Measurements from ENCODE around the gene ZNF391. TPM values are rescaled to one million over a fixed set of nuclear protein-coding genes. Genes with fewer than 3 reads are reported as not detected.
"Not testable (repeated sequence)": the region's sequence is repeated elsewhere in the genome, so short reads cannot be mapped to it uniquely, and the experiment has no call there.

The ZNF391 gene
- total RNA-seq, 2 donors from 2014 or later, result 0.60 to 2.5 TPM

DNA sequence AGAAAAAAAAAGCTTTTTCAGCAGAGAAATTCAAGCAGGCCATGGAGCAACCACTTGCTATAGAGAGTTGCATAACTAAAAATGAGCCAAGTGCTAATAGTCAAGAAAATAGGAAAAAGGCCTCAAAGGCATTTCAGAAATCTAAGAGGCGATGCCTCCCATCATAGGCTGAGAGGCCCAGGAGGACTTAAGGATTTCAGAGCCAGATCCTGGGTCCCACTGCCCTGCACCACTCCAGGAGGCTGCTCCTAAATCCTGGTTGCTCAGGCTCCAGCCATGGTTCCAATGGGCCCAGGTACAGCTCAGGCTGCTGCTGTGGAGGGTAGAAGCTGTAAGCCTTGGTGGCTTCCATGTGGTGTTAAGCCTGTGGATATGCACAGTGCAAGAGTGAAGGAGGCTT is 5.5 kb downstream of the ZNF391 start:
- H3K27me3 Mint-ChIP-seq, result no peaks in the 10 kb centered on the region
- H3K4me1 Mint-ChIP-seq, result no peaks in the 10 kb centered on the region
- DNase-seq (no peak), ATAC-seq (no peak)
- no peak overlapping the region for H3K27ac Mint-ChIP-seq
- peaks cover 4% of the 10 kb centered on the region for H3K36me3 Mint-ChIP-seq (ENCODE audit: low read depth)
- no peaks in the 10 kb centered on the region for H3K9me3 ChIP-seq (ENCODE audit: control insufficient read depth, low read length, poor library complexity, severe bottlenecking)
- H3K4me3 Mint-ChIP-seq, result no peak overlapping the region

DNA sequence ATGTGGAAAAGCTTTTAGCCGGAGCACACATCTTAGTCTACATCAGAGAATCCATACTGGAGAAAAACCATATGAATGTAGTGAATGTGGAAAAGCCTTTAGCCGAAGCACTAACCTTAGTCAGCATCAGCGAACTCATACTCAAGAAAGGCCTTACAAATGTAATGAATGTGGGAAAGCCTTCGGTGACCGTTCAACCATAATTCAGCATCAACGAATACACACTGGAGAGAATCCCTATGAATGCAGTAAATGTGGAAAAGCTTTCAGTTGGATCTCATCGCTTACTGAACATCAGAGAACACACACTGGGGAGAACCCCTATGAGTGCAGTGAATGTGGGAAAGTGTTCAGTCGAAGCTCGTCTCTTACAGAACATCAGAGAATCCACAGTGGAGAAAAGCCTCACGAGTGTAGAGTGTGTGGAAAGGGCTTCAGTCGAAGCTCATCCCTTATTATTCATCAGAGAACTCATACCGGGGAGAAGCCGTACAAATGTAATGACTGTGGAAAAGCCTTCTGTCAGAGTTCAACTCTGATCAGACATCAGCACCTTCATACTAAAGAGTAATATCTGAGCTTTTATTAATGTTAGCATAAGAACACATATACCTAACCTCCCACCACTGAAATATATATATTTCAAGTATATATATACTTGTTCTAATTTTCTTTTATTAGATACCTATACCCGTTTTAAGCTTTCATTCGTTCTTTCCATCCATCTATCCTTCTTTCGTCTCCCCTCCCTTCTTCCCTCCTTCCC is 12.5 kb downstream of the ZNF391 start:
- peaks cover 10% of the 10 kb centered on the region for H3K36me3 Mint-ChIP-seq (ENCODE audit: low read depth)
- H3K4me3 Mint-ChIP-seq, result no peak overlapping the region
- ATAC-seq (no peak), DNase-seq (no peak)
- H3K4me1 Mint-ChIP-seq, result no peaks in the 10 kb centered on the region
- no peaks in the 10 kb centered on the region for H3K27me3 Mint-ChIP-seq
- no peak overlapping the region for H3K27ac Mint-ChIP-seq
- H3K9me3 ChIP-seq (ENCODE audit: control insufficient read depth, low read length, poor library complexity, severe bottlenecking), result peaks cover 17% of the 10 kb centered on the region

DNA sequence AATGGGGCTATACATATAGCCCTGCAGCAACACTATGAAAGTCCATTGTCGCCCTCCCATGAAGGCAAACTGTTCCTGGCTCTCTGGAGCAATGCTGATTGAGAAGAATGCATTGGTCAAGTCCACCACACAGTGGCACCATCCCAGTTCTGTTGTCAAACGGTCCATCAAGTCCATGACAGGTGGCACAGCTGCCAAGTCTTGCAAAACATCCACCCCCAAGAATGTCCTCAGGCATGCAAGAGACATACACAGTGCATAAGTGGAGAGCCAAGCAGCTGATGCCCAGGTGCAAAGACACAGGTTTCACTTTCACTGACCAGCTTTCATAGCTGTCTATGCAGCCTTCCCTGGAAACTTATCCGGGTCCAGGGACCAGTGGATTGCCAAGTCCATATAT is 17.5 kb downstream of the ZNF391 start:
- DNase-seq (no peak), ATAC-seq (no peak)
- Mint-ChIP-seq H3K36me3 (ENCODE audit: low read depth) (peaks cover 5% of the 10 kb centered on the region), H3K4me1 (peaks cover 4% of the 10 kb centered on the region), H3K27ac (no peak overlapping the region), H3K4me3 (no peak overlapping the region), H3K27me3 (no peaks in the 10 kb centered on the region)
- peaks cover 10% of the 10 kb centered on the region for H3K9me3 ChIP-seq (ENCODE audit: control insufficient read depth, low read length, poor library complexity, severe bottlenecking)

DNA sequence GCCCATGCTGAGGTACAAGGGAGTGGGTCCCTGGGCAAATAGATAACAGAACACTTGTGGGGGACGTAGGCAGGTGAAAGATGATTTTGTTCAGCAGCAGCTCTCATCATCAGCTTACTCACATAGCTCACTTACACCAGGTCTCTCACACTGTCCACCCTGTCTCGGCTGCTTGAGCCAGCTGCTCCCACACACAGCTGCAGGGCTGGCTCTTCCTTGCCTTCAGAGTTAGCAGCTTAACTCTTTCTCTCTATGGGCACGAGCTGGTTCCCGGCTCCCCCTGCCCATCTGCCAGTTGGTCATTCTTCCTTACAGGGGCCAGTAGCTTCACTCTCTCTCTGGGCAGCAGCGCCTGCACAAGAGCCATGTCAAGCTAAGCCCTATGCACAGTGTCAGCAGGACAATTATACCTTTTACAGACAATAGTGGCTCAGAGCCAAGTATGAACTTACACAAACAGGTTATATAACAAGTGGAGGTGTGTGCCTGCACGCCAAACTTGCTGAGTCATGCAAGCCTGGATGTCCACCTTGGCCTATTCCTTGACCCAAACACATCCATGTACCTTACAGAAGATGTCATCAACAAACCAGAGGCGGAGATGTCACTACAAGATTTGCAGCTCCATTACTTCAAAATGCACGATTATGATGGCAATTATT is 18.7 kb downstream of the ZNF391 start:
- H3K36me3 Mint-ChIP-seq (ENCODE audit: low read depth), result peaks cover 5% of the 10 kb centered on the region
- ATAC-seq (no peak), DNase-seq (no peak)
- H3K9me3 ChIP-seq (ENCODE audit: control insufficient read depth, low read length, poor library complexity, severe bottlenecking), result peaks cover 6% of the 10 kb centered on the region
- no peaks in the 10 kb centered on the region for H3K27me3 Mint-ChIP-seq
- peaks cover 4% of the 10 kb centered on the region for H3K4me1 Mint-ChIP-seq
- no peak overlapping the region for H3K4me3 Mint-ChIP-seq
- H3K27ac Mint-ChIP-seq, result no peak overlapping the region

DNA sequence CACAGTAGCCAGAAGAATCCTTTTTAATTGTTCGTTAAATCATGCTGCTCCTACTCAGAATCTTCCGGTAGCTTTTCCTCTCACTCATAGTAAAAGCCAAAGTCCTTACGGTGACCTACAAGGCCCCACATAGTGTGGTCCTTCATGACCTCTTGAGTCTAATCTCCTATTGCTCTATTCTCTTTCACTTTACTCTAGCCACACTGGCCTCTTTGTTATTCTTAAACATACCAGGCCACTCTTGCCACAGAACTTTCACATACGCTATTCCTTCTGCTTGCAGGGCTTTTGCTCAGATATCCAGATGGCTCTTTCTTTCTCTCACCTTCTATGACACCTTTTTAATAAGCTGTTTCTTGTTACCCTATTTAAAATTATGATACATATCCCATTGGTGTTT is 25.7 kb downstream of the ZNF391 start:
- no peak overlapping the region for H3K4me3 Mint-ChIP-seq
- ATAC-seq, result no peak
- DNase-seq, result no peak
- peaks cover 2% of the 10 kb centered on the region for H3K36me3 Mint-ChIP-seq (ENCODE audit: low read depth)
- H3K4me1 Mint-ChIP-seq, result no peaks in the 10 kb centered on the region
- no peaks in the 10 kb centered on the region for H3K9me3 ChIP-seq (ENCODE audit: control insufficient read depth, low read length, poor library complexity, severe bottlenecking)
- H3K27me3 Mint-ChIP-seq, result no peaks in the 10 kb centered on the region
- H3K27ac Mint-ChIP-seq, result no peak overlapping the region

DNA sequence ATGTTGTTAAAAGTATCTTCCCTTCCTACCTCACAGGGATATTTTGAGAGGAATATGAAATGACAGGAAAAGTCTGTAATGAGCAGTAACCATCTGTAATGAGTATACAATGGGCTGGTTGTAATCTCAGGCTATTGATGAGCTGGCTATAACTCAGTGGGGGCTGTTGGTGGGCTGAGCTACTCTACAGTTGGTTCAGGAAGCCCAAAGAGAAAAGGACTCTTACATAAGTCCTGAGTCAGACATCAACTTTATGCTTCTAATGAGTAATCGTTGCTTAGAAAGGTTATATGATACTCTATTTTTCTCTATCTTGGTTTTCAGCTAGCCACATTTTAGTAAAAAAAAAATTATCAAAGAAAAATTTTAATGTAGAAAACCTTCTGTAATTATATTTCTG is 26.4 kb downstream of the ZNF391 start:
- DNase-seq (no peak), ATAC-seq (no peak)
- Mint-ChIP-seq H3K4me3 (no peak overlapping the region), H3K36me3 (ENCODE audit: low read depth) (peaks cover 2% of the 10 kb centered on the region), H3K27me3 (no peaks in the 10 kb centered on the region), H3K27ac (no peak overlapping the region), H3K4me1 (no peaks in the 10 kb centered on the region)
- H3K9me3 ChIP-seq (ENCODE audit: control insufficient read depth, low read length, poor library complexity, severe bottlenecking), result no peaks in the 10 kb centered on the region

DNA sequence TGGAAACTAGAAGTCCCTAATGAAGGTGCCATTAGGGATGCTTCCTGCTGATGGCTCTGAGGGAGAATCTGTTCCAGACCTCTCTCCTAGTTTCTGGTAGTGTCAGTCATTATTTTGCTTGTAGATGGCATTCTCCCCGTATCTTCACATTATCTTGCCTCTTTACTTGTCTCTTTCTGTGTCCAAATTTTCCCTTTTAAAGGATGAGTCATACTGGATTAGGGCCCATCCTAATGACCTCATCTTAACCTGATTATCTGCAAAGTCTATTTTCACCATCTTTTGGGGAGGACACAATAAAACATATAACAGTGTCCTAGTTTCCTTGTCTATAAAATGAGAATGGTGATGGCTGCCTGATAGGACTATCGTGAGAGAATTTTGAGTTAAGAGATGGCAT is 27.3 kb downstream of the ZNF391 start:
- Mint-ChIP-seq H3K36me3 (ENCODE audit: low read depth) (peaks cover 3% of the 10 kb centered on the region), H3K4me3 (no peak overlapping the region), H3K27ac (no peak overlapping the region), H3K27me3 (no peaks in the 10 kb centered on the region), H3K4me1 (no peaks in the 10 kb centered on the region)
- ATAC-seq (no peak), DNase-seq (no peak)
- H3K9me3 ChIP-seq (ENCODE audit: control insufficient read depth, low read length, poor library complexity, severe bottlenecking), result no peaks in the 10 kb centered on the region

DNA sequence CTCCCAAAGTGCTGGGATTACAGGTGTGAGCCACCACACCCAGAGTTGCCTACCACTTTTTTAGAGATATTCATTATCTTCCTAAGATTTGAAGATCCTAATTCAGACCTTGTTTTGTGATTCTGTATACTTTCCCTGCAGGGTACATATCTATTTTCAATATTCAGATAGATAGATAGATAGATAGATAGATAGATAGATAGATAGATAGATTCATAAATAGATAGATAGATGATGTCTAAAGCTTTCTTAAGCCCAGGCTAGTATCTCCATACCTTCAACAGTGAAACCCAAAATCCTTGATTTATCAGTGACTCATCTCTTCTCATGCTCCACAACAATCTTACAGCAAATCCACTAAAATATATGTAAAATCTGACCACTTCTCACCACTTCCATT is 30.8 kb downstream of the ZNF391 start:
- Mint-ChIP-seq H3K27ac (no peak overlapping the region), H3K36me3 (ENCODE audit: low read depth) (peaks cover 3% of the 10 kb centered on the region), H3K27me3 (no peaks in the 10 kb centered on the region), H3K4me1 (no peaks in the 10 kb centered on the region), H3K4me3 (no peak overlapping the region)
- DNase-seq (no peak), ATAC-seq (no peak)
- no peaks in the 10 kb centered on the region for H3K9me3 ChIP-seq (ENCODE audit: control insufficient read depth, low read length, poor library complexity, severe bottlenecking)

DNA sequence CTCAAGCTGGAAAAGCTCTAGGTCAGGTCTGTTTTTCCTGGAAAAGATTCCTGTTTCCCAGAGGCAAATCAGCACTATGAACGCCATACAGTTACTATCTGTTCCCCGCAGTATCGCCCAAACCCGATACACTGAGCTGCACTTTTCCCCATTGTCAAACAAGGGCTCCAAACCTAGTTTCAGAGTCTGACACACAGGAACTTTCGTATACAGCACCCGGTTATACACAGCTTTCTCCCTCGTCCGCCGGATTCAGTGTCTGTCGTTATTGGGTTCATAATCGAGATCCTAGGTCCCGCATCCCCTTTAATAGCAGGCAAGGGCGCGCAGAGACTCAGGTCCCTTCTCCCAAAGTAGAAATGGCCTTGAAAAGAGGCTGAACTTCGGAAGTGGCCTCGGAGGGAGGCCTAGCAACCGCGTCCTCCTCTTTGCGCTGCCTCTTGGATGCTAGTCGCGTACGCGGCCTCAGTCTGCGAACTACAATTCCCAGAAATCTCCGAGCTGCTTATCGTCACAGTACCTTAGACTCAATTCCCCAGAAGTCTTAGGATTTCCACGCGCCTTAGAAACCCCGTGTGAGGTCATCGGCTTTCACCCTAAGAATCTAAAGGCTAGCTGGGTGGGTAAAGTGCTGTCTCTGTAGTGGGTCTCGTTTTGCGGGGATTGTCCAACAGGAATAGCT is 34.2 kb downstream of the ZNF391 start:
- H3K27ac Mint-ChIP-seq, result no peak overlapping the region
- H3K36me3 Mint-ChIP-seq (ENCODE audit: low read depth), result peaks cover 3% of the 10 kb centered on the region

DNA sequence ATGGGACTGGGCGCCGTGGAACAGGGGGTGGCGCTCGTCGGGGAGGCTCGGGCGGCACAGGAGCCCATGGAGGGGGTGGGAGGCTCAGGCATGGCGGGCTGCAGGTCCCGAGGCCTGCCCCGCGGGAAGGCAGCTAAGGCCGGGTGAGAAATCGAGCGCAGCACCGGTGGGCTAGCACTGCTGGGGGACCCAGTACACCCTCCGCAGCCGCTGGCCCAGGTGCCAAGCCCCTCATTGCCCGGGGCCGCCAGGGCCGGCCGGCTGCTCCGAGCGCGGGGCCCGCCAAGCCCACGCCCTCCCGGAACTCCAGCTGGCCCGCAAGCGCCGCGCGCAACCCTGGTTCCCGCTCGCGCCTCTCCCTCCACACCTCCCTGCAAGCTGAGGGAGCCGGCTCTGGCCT is 36.3 kb downstream of the ZNF391 start:
- not testable (repeated sequence) for ATAC-seq, H3K4me1 Mint-ChIP-seq

More for the DNA sequence above, 34.2 kb downstream of the ZNF391 start:
- DNase-seq, result no peak
- H3K4me3 Mint-ChIP-seq, result no peak overlapping the region
- H3K9me3 ChIP-seq (ENCODE audit: control insufficient read depth, low read length, poor library complexity, severe bottlenecking), result no peaks in the 10 kb centered on the region
- ATAC-seq, result no peak
- H3K27me3 Mint-ChIP-seq, result no peaks in the 10 kb centered on the region
- H3K4me1 Mint-ChIP-seq, result no peaks in the 10 kb centered on the region

DNA sequence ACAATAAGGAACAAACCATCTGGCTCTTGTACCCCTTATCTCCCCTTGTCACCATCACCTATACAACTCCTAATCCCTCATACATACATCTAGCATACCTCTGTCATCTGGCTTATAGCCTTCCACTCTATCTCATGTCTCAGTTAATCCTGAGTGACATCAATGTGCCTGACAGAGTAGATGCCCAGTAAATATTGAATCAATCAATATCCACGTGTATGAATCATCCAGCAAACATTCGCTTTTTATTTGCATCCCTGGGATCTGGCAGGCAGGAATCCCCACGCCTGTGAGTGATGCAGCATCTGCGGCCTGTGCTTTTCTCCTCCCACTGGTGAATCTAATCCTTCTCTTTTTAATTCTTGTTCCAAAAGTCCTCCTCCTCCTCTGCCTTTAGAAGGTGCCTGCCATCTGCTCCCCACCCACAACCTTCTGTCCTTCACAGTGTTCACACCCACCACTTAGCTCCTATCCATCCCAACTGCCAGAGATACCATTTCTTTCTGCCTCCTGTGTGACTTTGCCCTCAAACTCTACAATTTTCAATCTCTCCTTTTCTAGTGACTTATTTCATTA is 37.6 kb downstream of the ZNF391 start:
- no peaks in the 10 kb centered on the region for H3K4me1 Mint-ChIP-seq
- no peaks in the 10 kb centered on the region for H3K9me3 ChIP-seq (ENCODE audit: control insufficient read depth, low read length, poor library complexity, severe bottlenecking)
- DNase-seq (no peak), ATAC-seq (no peak)
- H3K27me3 Mint-ChIP-seq, result no peaks in the 10 kb centered on the region
- no peaks in the 10 kb centered on the region for H3K36me3 Mint-ChIP-seq (ENCODE audit: low read depth)
- H3K27ac Mint-ChIP-seq, result no peak overlapping the region
- H3K4me3 Mint-ChIP-seq, result no peak overlapping the region

More for the DNA sequence above, 36.3 kb downstream of the ZNF391 start:
- not testable (repeated sequence) for H3K27me3 Mint-ChIP-seq; H3K4me3 Mint-ChIP-seq; H3K9me3 ChIP-seq (ENCODE audit: control insufficient read depth, low read length, poor library complexity, severe bottlenecking); DNase-seq; H3K27ac Mint-ChIP-seq; H3K36me3 Mint-ChIP-seq (ENCODE audit: low read depth)

DNA sequence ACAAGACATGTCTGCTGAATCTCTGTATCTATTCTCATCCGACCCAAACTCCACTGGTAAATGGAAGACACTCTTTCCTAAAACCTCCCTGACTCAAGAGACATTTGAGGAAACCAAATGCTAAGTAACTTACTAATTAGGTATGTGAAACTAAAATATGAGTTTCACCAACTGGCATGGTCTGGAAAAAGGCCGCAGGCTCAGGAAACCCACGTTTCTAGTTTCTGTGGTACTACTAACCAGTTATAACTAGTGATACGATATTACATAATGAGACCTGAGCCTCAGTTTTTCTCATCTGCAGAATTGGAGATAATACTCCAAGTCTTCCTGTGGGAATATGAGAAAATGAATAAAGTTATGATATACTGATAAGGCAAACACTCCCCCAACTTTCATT is 39.9 kb downstream of the ZNF391 start:
- Mint-ChIP-seq H3K4me3 (no peak overlapping the region), H3K4me1 (no peaks in the 10 kb centered on the region), H3K36me3 (ENCODE audit: low read depth) (no peaks in the 10 kb centered on the region), H3K27me3 (no peaks in the 10 kb centered on the region), H3K27ac (no peak overlapping the region)
- H3K9me3 ChIP-seq (ENCODE audit: control insufficient read depth, low read length, poor library complexity, severe bottlenecking), result no peaks in the 10 kb centered on the region
- no peak for DNase-seq
- no peak for ATAC-seq

DNA sequence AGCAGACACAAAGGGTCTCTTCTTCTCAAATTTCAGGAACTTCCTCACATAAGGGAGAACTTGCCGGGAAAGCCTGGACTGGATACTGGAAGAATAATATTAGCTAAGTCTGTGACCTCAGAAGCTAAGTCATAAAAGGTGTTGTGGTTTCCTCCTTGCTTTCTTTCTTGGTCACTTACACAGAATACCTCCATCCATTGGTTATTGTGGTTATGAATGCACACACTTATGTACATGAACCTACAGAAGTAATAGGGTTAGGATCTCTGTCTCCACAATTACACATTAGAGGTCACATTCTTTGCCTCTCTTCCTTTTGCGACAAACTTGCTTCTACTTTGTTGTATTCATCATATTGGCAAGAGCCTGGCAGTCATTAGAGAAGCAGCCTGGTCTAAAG is 40.4 kb downstream of the ZNF391 start:
- DNase-seq (no peak), ATAC-seq (no peak)
- H3K27ac Mint-ChIP-seq, result no peak overlapping the region
- H3K4me1 Mint-ChIP-seq, result no peaks in the 10 kb centered on the region
- no peaks in the 10 kb centered on the region for H3K9me3 ChIP-seq (ENCODE audit: control insufficient read depth, low read length, poor library complexity, severe bottlenecking)
- no peaks in the 10 kb centered on the region for H3K36me3 Mint-ChIP-seq (ENCODE audit: low read depth)
- H3K27me3 Mint-ChIP-seq, result no peaks in the 10 kb centered on the region
- no peak overlapping the region for H3K4me3 Mint-ChIP-seq
